Measurements from ENCODE around the gene THAP4. TPM values are rescaled to one million over a fixed set of nuclear protein-coding genes. Genes with fewer than 3 reads are reported as not detected.
A peak's percentile ranks its signal among the peaks of the same experiment; 100 is the strongest.

THAP4 gene
- total and polyA plus RNA-seq, 2 of the 13 experiments (the other 11 are each of a cell fraction or from before 2014, with no cell fraction given): 59.7 to 75.7 TPM

- TF ChIP-seq HIC2 (CRISPR knock-in tag; IDR thresholded peaks at IDR 0.05; ENCODE audit: low read depth): peak; percentile 67; the same call in 1 of the 2 replicates
- TF ChIP-seq ZC3H13 (CRISPR knock-in tag; IDR thresholded peaks at IDR 0.05): 0 out of 2 replicates have a peak, but pooled peaks have one; percentile 27
- TF ChIP-seq ZNF160 (CRISPR knock-in tag; IDR thresholded peaks at IDR 0.05): no peak
- TF ChIP-seq ZNF451 (CRISPR knock-in tag; IDR thresholded peaks at IDR 0.05): no peak
- no peak for TF ChIP-seq ZC3H4 (CRISPR knock-in tag; IDR thresholded peaks at IDR 0.05; ENCODE audit: borderline replicate concordance)
- TF ChIP-seq NFAT5 (CRISPR knock-in tag; IDR thresholded peaks at IDR 0.05): no peak
- 0 out of 2 replicates have a peak, but pooled peaks have one; percentile 29 for TF ChIP-seq HOXA9 (CRISPR knock-in tag; IDR thresholded peaks at IDR 0.05; ENCODE audit: borderline replicate concordance)
- TF ChIP-seq CBX5 (CRISPR knock-in tag; IDR thresholded peaks at IDR 0.05; ENCODE audit: borderline replicate concordance): no peak
- no peak for TF ChIP-seq NFRKB (IDR thresholded peaks at IDR 0.05)
- no peak for TF ChIP-seq NFIC (IDR thresholded peaks at IDR 0.05; ENCODE audit: low read length)
- TF ChIP-seq ZSCAN5A (CRISPR knock-in tag; IDR thresholded peaks at IDR 0.05; ENCODE audit: borderline replicate concordance): no peak
- TF ChIP-seq HDAC1 (CRISPR knock-in tag; IDR thresholded peaks at IDR 0.05): 0 out of 2 replicates have a peak, but pooled peaks have one; percentile 60
- TF ChIP-seq MYNN (CRISPR knock-in tag; IDR thresholded peaks at IDR 0.05; ENCODE audit: low read depth): no peak
- TF ChIP-seq ZNF207 (IDR thresholded peaks at IDR 0.05; ENCODE audit: borderline replicate concordance): no peak
- TF ChIP-seq PPARG (CRISPR knock-in tag; conservative IDR thresholded peaks at IDR 0.05): no peak
- TF ChIP-seq MAX (IDR thresholded peaks at IDR 0.05): peak; percentile 89
- TF ChIP-seq ZBTB7A (CRISPR knock-in tag; IDR thresholded peaks at IDR 0.05): peak; percentile 82; the same call in 1 of the 2 replicates
- 0 out of 2 replicates have a peak, but pooled peaks have one; percentile 8 for TF ChIP-seq HOXA7 (CRISPR knock-in tag; IDR thresholded peaks at IDR 0.05)
- no peak for TF ChIP-seq FOXP1 (IDR thresholded peaks at IDR 0.05)
- no peak for TF ChIP-seq FOXP1 (CRISPR knock-in tag; IDR thresholded peaks at IDR 0.05)
Measured at GRCh38 chr2:241546771-241547498, 90.0 kb downstream of the THAP4 start (continued).
